ENCODE results near the gene TMEM88. TPM values are rescaled to one million over a fixed set of nuclear protein-coding genes. Genes with fewer than 3 reads are reported as not detected.
"Not testable (repeated sequence)": the region's sequence is repeated elsewhere in the genome, so short reads cannot be mapped to it uniquely, and the experiment has no call there.

TMEM88 gene
- total RNA-seq, 1 experiment from 2014 or later = 2.9 TPM

DNA sequence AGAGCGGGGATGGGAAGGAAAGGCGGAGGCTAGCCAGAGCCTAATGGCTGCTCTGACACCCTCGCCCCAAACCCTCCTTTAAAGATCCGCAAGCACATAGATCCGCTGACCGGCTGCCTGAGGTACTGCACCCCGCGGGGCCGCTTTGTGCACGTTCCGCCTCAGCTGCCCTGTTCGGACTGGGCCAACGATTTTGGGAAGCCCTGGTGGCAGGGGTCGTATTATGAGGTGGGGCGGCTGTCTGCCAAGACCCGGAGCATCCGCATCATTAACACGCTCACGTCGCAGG, 3.6 kb downstream of the TMEM88 start:
- H3K27me3 Mint-ChIP-seq (ENCODE audit: unreplicated experiment) = no peaks in the 10 kb centered on the region
- no peak overlapping the region for H3K4me3 Mint-ChIP-seq (ENCODE audit: low read depth, unreplicated experiment)
- H3K9me3 Mint-ChIP-seq (ENCODE audit: low read depth, unreplicated experiment) = no peaks in the 10 kb centered on the region
- peaks cover 4% of the 10 kb centered on the region for H3K36me3 Mint-ChIP-seq (ENCODE audit: insufficient read depth, unreplicated experiment)
- peaks cover 9% of the 10 kb centered on the region for H3K4me1 Mint-ChIP-seq (ENCODE audit: low read depth, unreplicated experiment)
- intact Hi-C loops (cut with micrococcal nuclease; ENCODE audit: unreplicated experiment) = loop anchor here (10.0 kb wide), 1 partner anchor 114 kb away; no protein-coding TSS in a partner anchor
- no TSS peak for BruUV-seq (replicated peaks)
- no peak overlapping the region for H3K27ac Mint-ChIP-seq (ENCODE audit: unreplicated experiment)
- TF ChIP-seq CTCF (IDR thresholded peaks at IDR 0.05; ENCODE audit: unreplicated experiment) = no peak
- peak; percentile 57 for DNase-seq
- CTCF ChIA-PET = no interaction called here

- Mint-ChIP-seq H3K27ac (ENCODE audit: unreplicated experiment) (no peak overlapping the region), H3K27me3 (ENCODE audit: unreplicated experiment) (no peaks in the 10 kb centered on the region), H3K4me1 (ENCODE audit: low read depth, unreplicated experiment) (peaks cover 9% of the 10 kb centered on the region), H3K4me3 (ENCODE audit: low read depth, unreplicated experiment) (no peak overlapping the region), H3K9me3 (ENCODE audit: low read depth, unreplicated experiment) (no peaks in the 10 kb centered on the region), H3K36me3 (ENCODE audit: insufficient read depth, unreplicated experiment) (peaks cover 4% of the 10 kb centered on the region)
- no TSS peak for BruUV-seq (replicated peaks)
- DNase-seq = no peak
- TF ChIP-seq CTCF (IDR thresholded peaks at IDR 0.05; ENCODE audit: unreplicated experiment) = no peak
- intact Hi-C loops (cut with micrococcal nuclease; ENCODE audit: unreplicated experiment) = loop anchor here (10.0 kb wide), 1 partner anchor 114 kb away; no protein-coding TSS in a partner anchor
- CTCF ChIA-PET = no interaction called here
These were observed 4.2 kb downstream of the TMEM88 start for GRCh38 chr17:7859028-7859427.

DNA sequence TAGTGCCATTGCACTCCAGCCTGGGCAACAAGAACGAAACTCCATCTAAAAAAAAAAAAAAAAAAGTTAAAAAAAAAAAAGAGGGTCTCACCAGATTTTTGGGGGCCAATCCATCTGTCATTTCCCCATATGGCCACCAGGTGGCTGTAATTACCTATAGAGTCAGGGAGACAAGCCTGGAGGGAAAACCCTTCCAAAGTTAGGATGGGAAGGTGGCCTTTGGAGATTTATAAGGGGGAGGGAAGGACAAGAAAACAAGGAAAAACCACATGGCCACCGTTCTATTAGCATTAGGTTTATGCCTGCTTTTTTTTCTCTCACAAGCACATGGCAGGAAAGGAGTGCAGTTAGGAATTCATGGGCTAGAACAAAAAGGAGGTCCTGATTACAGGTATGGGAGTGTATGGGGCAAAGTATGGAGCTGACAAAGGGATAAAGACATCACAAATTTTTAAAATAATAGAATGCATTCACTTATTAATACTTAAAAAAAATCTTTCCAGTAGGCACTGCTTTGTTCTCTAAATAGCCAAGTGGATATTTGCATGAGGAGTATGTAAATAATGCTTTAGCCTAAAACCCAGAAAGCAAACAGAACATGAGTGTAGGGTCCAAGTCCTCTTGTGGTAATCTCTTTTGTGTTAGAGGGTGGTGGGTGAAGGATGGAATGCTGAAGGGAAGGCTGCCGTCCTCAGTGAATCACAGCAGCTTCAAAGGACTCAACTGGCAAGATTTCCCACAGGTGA, 8.0 kb downstream of the TMEM88 start:
- peak; percentile 68 for TF ChIP-seq CTCF (IDR thresholded peaks at IDR 0.05; ENCODE audit: unreplicated experiment)
- CTCF ChIA-PET = interaction anchor here (0.5 to 1.2 kb wide), 4 partner anchors 23 to 1655 kb away, joined by 3 to 6 read pairs (median 4); no protein-coding TSS in a partner anchor
- intact Hi-C loops (cut with micrococcal nuclease; ENCODE audit: unreplicated experiment) = loop anchor here (2.0 to 5.0 kb wide), 2 partner anchors 34 to 128 kb away; no protein-coding TSS in a partner anchor
- Mint-ChIP-seq H3K4me1 (ENCODE audit: low read depth, unreplicated experiment) (peaks cover 9% of the 10 kb centered on the region), H3K27me3 (ENCODE audit: unreplicated experiment) (no peaks in the 10 kb centered on the region), H3K4me3 (ENCODE audit: low read depth, unreplicated experiment) (no peak overlapping the region), H3K9me3 (ENCODE audit: low read depth, unreplicated experiment) (no peaks in the 10 kb centered on the region), H3K27ac (ENCODE audit: unreplicated experiment) (no peak overlapping the region), H3K36me3 (ENCODE audit: insufficient read depth, unreplicated experiment) (peaks cover 8% of the 10 kb centered on the region)
- peak; percentile 32 for DNase-seq
- no TSS peak for BruUV-seq (replicated peaks)

DNA sequence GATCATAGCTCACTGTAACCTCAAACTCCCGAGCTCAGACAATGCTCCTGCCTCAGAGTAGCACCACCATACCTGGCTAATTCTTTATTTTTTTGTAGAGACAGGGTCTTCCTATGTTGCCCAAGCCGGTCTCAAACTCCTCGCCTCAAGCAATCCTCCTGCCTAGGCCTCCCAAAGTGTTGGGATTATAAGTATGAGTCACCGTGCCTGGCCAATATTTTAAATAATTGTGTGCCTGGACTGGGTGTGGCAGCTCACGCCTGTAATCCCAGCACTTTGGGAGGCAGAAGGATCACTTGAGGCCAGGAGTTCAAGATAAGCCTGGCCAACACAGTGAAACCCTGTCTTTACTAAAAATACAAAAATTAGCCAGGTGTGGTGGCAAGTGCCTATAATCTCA, 9.5 kb downstream of the TMEM88 start:
- intact Hi-C loops (cut with micrococcal nuclease; ENCODE audit: unreplicated experiment) = loop anchor here (5.0 kb wide), 1 partner anchor 33 kb away; no protein-coding TSS in a partner anchor
- not testable (repeated sequence) for H3K4me3 Mint-ChIP-seq (ENCODE audit: low read depth, unreplicated experiment); BruUV-seq (replicated peaks); H3K9me3 Mint-ChIP-seq (ENCODE audit: low read depth, unreplicated experiment); H3K27me3 Mint-ChIP-seq (ENCODE audit: unreplicated experiment); DNase-seq; H3K36me3 Mint-ChIP-seq (ENCODE audit: insufficient read depth, unreplicated experiment); H3K4me1 Mint-ChIP-seq (ENCODE audit: low read depth, unreplicated experiment); H3K27ac Mint-ChIP-seq (ENCODE audit: unreplicated experiment)
- CTCF ChIA-PET = interaction anchor here (0.6 kb wide), 1 partner anchor 1811 kb away, joined by 4 read pairs; no protein-coding TSS in a partner anchor
